HepG2 (cell line): ENCODE results near the gene PAMR1. TPM values are rescaled to one million over a fixed set of nuclear protein-coding genes. Genes with fewer than 3 reads are reported as not detected.

Source experiments
- ATAC-seq: fragments of 200-7000 bp; cut with Tn5 transposase; 3 replicates; pipeline ENCODE4 v1.9.1; 2020; ENCODE audit warnings: mild to moderate bottlenecking, moderate library complexity
- BruUV-seq: library from RNA; stranded (reverse); fragments of 400-500 nt; replicated peaks from 2 replicates; lab custom pipeline; 2021; lab: Mats Ljungman, UMichigan
- CTCF ChIA-PET: fragments of 300-600 bp; formaldehyde crosslinking; extraction: SDS; loops from one replicate; lab custom pipeline; 2021; ENCODE audit warnings: low total read pairs, inconsistent platforms, low intra/inter-chr PET ratio; lab: Yijun Ruan, JAX
- POLR2A ChIA-PET: fragments of 350-600 bp; sonication (Branson Sonifier 250); formaldehyde crosslinking; loops from one replicate; lab custom pipeline; 2020; ENCODE audit warnings: antibody characterized with exemption, inconsistent platforms; lab: Yijun Ruan, JAX
- DNase-seq: peaks from one replicate; pipeline ENCODE4 v3.0.0-alpha.2; 2015; ENCODE audit warnings: low spot score
- FAIRE-seq: peaks from 3 replicates; lab custom pipeline; 2011; peaks lifted over from hg19 to GRCh38; lab: Jason Lieb, UNC
- H2AFZ ChIP-seq: one replicate; pipeline ENCODE4 v1.6.1; 2011; ENCODE audit warnings: low read length, inconsistent platforms
- H3K27ac ChIP-seq: fragments of 300-600 bp; 3 replicates; pipeline ENCODE4 v1.8.0; 2011; ENCODE audit warnings: mixed run types, mild to moderate bottlenecking, mixed read lengths, low read length, inconsistent platforms; ENCODE audit not compliant: insufficient read depth; ENCODE audit errors: extremely low read length
- H3K27me3 ChIP-seq, 2 experiments: fragments of 200-600 bp in 1 of 2; 2 replicates in 1 of 2; 3 replicates in 1 of 2; pipeline versions ENCODE4 v1.6.0 to v1.8.0; 2011; ENCODE audit warnings: low read length in 2 of 2, mild to moderate bottlenecking in 2 of 2, moderate library complexity in 2 of 2, inconsistent platforms in 1 of 2; ENCODE audit not compliant: insufficient read depth in 2 of 2, control insufficient read depth in 1 of 2
- H3K36me3 ChIP-seq, 2 experiments: fragments of 200-600 bp in 1 of 2; replicated peaks in 1 of 2; 2 replicates in 1 of 2; 3 replicates in 1 of 2; pipeline versions ENCODE4 v1.5.1 to v1.8.0; 2011; ENCODE audit warnings: low read length in 2 of 2, inconsistent platforms in 1 of 2; ENCODE audit not compliant: insufficient read depth in 2 of 2, control insufficient read depth in 1 of 2
- H3K4me1 ChIP-seq: 2 replicates; pipeline ENCODE4 v1.5.1; 2012; ENCODE audit warnings: low read length, inconsistent platforms; ENCODE audit not compliant: insufficient read depth
- H3K4me2 ChIP-seq: 2 replicates; pipeline ENCODE4 v1.6.0; 2011; ENCODE audit warnings: low read depth, low read length, inconsistent platforms
- H3K4me3 ChIP-seq, 3 experiments: fragments of 200-600 bp in 1 of 3; sonication (generic), shearing (Covaris generic) in 1 of 3; replicated peaks in 1 of 3; 2 replicates each; pipeline ENCODE4 v1.5.1; 2011 to 2016; ENCODE audit warnings: low read length in 3 of 3, inconsistent platforms in 2 of 3, low read depth in 2 of 3, mild to moderate bottlenecking in 2 of 3, control low read depth in 1 of 3, mixed read lengths in 1 of 3; ENCODE audit not compliant: insufficient read depth in 1 of 3
- H3K79me2 ChIP-seq: one replicate; pipeline ENCODE4 v1.6.1; 2011; ENCODE audit warnings: low read length, inconsistent platforms; ENCODE audit not compliant: insufficient read depth
- H3K9ac ChIP-seq: 2 replicates; pipeline ENCODE4 v1.6.0; 2011; ENCODE audit warnings: mild to moderate bottlenecking, low read depth, low read length, inconsistent platforms; ENCODE audit not compliant: insufficient read depth
- H3K9me3 ChIP-seq: 2 replicates; pipeline ENCODE4 v1.5.1; 2012; ENCODE audit warnings: mild to moderate bottlenecking, low read length
- H4K20me1 ChIP-seq: 2 replicates; pipeline ENCODE4 v1.6.0; 2011; ENCODE audit warnings: inconsistent platforms, mild to moderate bottlenecking, low read length, moderate library complexity; ENCODE audit not compliant: insufficient read depth
- ADNP ChIP-seq: sonication (generic); formaldehyde crosslinking; IDR thresholded peaks from 2 replicates; pipeline ENCODE4 v1.4.0; 2020; ENCODE audit warnings: missing genetic modification reagents
- CC2D1A ChIP-seq: sonication (generic); formaldehyde crosslinking; IDR thresholded peaks from 2 replicates; pipeline ENCODE4 v1.8.1; 2023; ENCODE audit warnings: mild to moderate bottlenecking, missing genetic modification reagents
- FOXM1 ChIP-seq: sonication (generic); formaldehyde crosslinking; IDR thresholded peaks from 2 replicates; pipeline ENCODE4 v1.5.0; 2020; ENCODE audit warnings: missing genetic modification reagents
- SOX13 ChIP-seq, 3 experiments: fragments of 450-650 bp in 1 of 3; sonication (generic) in 1 of 3; formaldehyde crosslinking in 1 of 3; IDR thresholded peaks in 2 of 3; conservative IDR thresholded peaks in 1 of 3; 2 replicates each; pipeline versions ENCODE4 v1.5.0 to v1.6.1; 2016 to 2020; ENCODE audit warnings: antibody characterized with exemption in 1 of 3, mild to moderate bottlenecking in 1 of 3, missing compliant biosample characterization in 1 of 3, missing genetic modification reagents in 1 of 3, moderate library complexity in 1 of 3
- STAG1 ChIP-seq: sonication (generic); formaldehyde crosslinking; IDR thresholded peaks from 2 replicates; pipeline ENCODE4 v1.4.0; 2020; ENCODE audit warnings: missing genetic modification reagents
- TCF7 ChIP-seq: sonication (generic); IDR thresholded peaks from 2 replicates; pipeline ENCODE4 v1.6.1; 2016; ENCODE audit warnings: antibody characterized with exemption, low read depth
- ZC3H4 ChIP-seq: sonication (generic); formaldehyde crosslinking; IDR thresholded peaks from 2 replicates; pipeline ENCODE4 v1.4.0; 2020; ENCODE audit warnings: missing genetic modification reagents, borderline replicate concordance
- ZFY ChIP-seq: sonication (generic); formaldehyde crosslinking; IDR thresholded peaks from 2 replicates; pipeline ENCODE4 v1.4.0; 2020; ENCODE audit warnings: missing genetic modification reagents
- ZNF878 ChIP-seq: sonication (generic); formaldehyde crosslinking; IDR thresholded peaks from 2 replicates; pipeline ENCODE4 v1.8.1; 2023; ENCODE audit warnings: mild to moderate bottlenecking, missing genetic modification reagents, moderate library complexity
- ZNF891 ChIP-seq: sonication (generic); formaldehyde crosslinking; IDR thresholded peaks from 2 replicates; pipeline ENCODE4 v1.5.0; 2020; ENCODE audit warnings: mild to moderate bottlenecking, missing genetic modification reagents
- WGBS: methylation state at CpG from one replicate; pipeline ENCODE4 v1.1.6; 2017; ENCODE audit warnings: low lambda C conversion rate; 5-methylcytosine and 5-hydroxymethylcytosine counted together
- in situ Hi-C: cut with HindIII; loops from 2 replicates; pipeline ENCODE4 v1.10.0; 2017; ENCODE audit warnings: low pct_unique_long_range_greater_than_20kb; ENCODE audit not compliant: extremely low pct_ligation_motif_present
- intact Hi-C: fragments of 100-400 bp; cut with micrococcal nuclease; formaldehyde crosslinking; loops from one replicate; pipeline ENCODE4 v1.10.0; 2022; ENCODE audit not compliant: unreplicated experiment
- polyA plus RNA-seq, 8 experiments: library from polyadenylated mRNA; depleted of rRNA in 3 of 8; stranded (reverse) in 7 of 8; unstranded in 1 of 8; fragments of >200 nt; fragmentation: Illumina TruSeq in 4 of 8; extraction: Trizol in 4 of 8; gene quantifications; 2 replicates each; pipeline versions ENCODE4 v1.2.1 to v1.2.3, GENCODE V29; 2011 to 2016; ENCODE audit warnings: low read depth in 4 of 8, missing spikeins in 1 of 8, mixed read lengths in 1 of 8; ENCODE audit not compliant: insufficient read depth in 1 of 8
- total RNA-seq, 5 experiments: library from RNA; depleted of rRNA; stranded (reverse); fragments of >200 nt; fragmentation: Illumina TruSeq; extraction: Trizol; gene quantifications; 2 replicates each; pipeline ENCODE4 v1.2.3, GENCODE V29; 2016; ENCODE audit warnings: low read depth in 1 of 5
- TF ChIP-seq, protein P1 (sequence below): sonication (generic); formaldehyde crosslinking; IDR thresholded peaks from 2 replicates; pipeline ENCODE4 v1.5.1; 2020; ENCODE audit warnings: mild to moderate bottlenecking, moderate library complexity, missing genetic modification reagents
- TF ChIP-seq, protein P2 (sequence below): sonication (generic); formaldehyde crosslinking; IDR thresholded peaks from 2 replicates; pipeline ENCODE4 v1.9.0; 2022; ENCODE audit warnings: low read depth, missing genetic modification reagents
- TF ChIP-seq, protein P3 (sequence below): sonication (generic); formaldehyde crosslinking; IDR thresholded peaks from 2 replicates; pipeline ENCODE4 v1.5.0; 2020; ENCODE audit warnings: mild to moderate bottlenecking, missing genetic modification reagents, moderate library complexity

PAMR1 gene
- total and polyA plus RNA-seq, 2 of the 13 experiments (the other 11 are each of a cell fraction or from before 2014, with no cell fraction given): not detected

DNA sequence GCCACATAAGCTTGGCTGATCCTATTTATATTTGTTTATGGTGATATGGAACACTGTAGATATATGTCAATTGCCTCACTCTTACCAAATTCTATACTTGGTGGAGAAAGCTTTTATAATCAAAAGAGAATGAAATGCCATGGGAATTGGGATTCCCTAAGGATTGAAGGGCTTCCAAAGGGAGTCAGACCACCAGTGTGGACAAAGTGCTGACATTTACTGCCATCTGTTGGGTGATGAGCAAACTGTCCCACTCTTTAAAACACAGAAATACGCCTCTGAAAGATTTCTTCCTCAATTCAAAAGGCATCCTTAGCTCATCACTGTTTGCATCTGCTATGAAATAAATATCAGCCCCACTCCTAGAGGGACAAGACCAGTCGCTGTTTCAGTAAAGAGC, 113.1 kb downstream of the PAMR1 start:
- intact Hi-C loops: no loop called here

DNA sequence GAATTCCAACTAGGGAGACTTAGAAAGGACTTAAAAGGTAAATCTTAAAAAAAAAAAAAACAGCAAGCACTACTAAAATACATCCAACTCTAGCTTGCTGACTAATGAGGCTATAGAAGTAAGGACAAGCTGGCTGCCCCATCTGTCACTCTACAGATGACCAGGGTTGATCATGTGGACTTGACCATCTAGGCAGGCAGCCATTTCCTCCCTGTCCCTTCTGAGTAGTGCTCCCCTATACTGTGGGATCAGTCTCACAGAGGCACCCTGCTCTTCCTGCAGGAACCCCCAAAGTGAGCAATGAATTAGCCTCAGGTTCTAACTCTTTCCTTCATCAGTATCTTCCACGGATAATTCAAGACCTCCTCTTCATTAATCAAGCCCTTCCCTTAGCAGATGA, 118.4 kb downstream of the PAMR1 start:
- H2AFZ ChIP-seq: no peak overlapping the region
- no peak overlapping the region for H3K4me3 ChIP-seq
- no peaks in the 10 kb centered on the region for H4K20me1 ChIP-seq
- no peak overlapping the region for H3K27ac ChIP-seq
- BruUV-seq: no TSS peak
- no peaks in the 10 kb centered on the region for H3K9me3 ChIP-seq
- 8% methylated on average over 1 of the region's 1 CpG for WGBS
- in situ Hi-C loops: no loop called here
- FAIRE-seq (no peak), ATAC-seq (no peak), DNase-seq (no peak)
- no peak overlapping the region for H3K9ac ChIP-seq
- intact Hi-C loops: loop anchor here (10.0 kb wide), 1 partner anchor 882 kb away; no protein-coding TSS in a partner anchor
- POLR2A ChIA-PET: no interaction called here
- no peaks in the 10 kb centered on the region for H3K27me3 ChIP-seq
- H3K79me2 ChIP-seq: no peaks in the 10 kb centered on the region
- CTCF ChIA-PET: no interaction called here
- H3K4me1 ChIP-seq: peaks cover 35% of the 10 kb centered on the region
- H3K4me2 ChIP-seq: no peak overlapping the region
- H3K36me3 ChIP-seq: no peaks in the 10 kb centered on the region
- TF ChIP-seq ADNP (CRISPR knock-in tag) (no peak), TCF7 (no peak), CC2D1A (no peak), SOX13 (IDR thresholded peaks at IDR 0.05) (no peak), SOX13 (CRISPR knock-in tag; conservative IDR thresholded peaks at IDR 0.05 in 1 of 2, IDR thresholded peaks at IDR 0.05 in 1 of 2) (no peak), ZNF891 (CRISPR knock-in tag) (no peak), FOXM1 (CRISPR knock-in tag) (no peak), ZNF878 (CRISPR knock-in tag) (no peak)
- TF ChIP-seq, protein P1, sequence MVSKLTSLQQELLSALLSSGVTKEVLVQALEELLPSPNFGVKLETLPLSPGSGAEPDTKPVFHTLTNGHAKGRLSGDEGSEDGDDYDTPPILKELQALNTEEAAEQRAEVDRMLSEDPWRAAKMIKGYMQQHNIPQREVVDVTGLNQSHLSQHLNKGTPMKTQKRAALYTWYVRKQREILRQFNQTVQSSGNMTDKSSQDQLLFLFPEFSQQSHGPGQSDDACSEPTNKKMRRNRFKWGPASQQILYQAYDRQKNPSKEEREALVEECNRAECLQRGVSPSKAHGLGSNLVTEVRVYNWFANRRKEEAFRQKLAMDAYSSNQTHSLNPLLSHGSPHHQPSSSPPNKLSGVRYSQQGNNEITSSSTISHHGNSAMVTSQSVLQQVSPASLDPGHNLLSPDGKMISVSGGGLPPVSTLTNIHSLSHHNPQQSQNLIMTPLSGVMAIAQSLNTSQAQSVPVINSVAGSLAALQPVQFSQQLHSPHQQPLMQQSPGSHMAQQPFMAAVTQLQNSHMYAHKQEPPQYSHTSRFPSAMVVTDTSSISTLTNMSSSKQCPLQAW (CRISPR knock-in tag): no peak
- TF ChIP-seq, protein P2, sequence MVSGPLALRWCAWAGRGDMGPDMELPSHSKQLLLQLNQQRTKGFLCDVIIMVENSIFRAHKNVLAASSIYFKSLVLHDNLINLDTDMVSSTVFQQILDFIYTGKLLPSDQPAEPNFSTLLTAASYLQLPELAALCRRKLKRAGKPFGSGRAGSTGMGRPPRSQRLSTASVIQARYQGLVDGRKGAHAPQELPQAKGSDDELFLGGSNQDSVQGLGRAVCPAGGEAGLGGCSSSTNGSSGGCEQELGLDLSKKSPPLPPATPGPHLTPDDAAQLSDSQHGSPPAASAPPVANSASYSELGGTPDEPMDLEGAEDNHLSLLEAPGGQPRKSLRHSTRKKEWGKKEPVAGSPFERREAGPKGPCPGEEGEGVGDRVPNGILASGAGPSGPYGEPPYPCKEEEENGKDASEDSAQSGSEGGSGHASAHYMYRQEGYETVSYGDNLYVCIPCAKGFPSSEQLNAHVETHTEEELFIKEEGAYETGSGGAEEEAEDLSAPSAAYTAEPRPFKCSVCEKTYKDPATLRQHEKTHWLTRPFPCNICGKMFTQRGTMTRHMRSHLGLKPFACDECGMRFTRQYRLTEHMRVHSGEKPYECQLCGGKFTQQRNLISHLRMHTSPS (CRISPR knock-in tag): no peak

More for the DNA sequence above, 113.1 kb downstream of the PAMR1 start:
- H3K79me2 ChIP-seq: no peaks in the 10 kb centered on the region
- H4K20me1 ChIP-seq: no peaks in the 10 kb centered on the region
- in situ Hi-C loops: no loop called here
- no peak overlapping the region for H3K4me2 ChIP-seq
- DNase-seq (no peak), FAIRE-seq (peak; percentile 44), ATAC-seq (peak; percentile 74; the same call in 2 of the 3 replicates)
- no peaks in the 10 kb centered on the region for H3K9me3 ChIP-seq
- no peaks in the 10 kb centered on the region for H3K36me3 ChIP-seq
- no peak overlapping the region for H3K4me3 ChIP-seq
- TF ChIP-seq, protein P3, sequence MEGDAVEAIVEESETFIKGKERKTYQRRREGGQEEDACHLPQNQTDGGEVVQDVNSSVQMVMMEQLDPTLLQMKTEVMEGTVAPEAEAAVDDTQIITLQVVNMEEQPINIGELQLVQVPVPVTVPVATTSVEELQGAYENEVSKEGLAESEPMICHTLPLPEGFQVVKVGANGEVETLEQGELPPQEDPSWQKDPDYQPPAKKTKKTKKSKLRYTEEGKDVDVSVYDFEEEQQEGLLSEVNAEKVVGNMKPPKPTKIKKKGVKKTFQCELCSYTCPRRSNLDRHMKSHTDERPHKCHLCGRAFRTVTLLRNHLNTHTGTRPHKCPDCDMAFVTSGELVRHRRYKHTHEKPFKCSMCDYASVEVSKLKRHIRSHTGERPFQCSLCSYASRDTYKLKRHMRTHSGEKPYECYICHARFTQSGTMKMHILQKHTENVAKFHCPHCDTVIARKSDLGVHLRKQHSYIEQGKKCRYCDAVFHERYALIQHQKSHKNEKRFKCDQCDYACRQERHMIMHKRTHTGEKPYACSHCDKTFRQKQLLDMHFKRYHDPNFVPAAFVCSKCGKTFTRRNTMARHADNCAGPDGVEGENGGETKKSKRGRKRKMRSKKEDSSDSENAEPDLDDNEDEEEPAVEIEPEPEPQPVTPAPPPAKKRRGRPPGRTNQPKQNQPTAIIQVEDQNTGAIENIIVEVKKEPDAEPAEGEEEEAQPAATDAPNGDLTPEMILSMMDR (CRISPR knock-in tag): peak; percentile 59
- no peak for TF ChIP-seq ZC3H4 (CRISPR knock-in tag)
- no peak for TF ChIP-seq ZFY (CRISPR knock-in tag)
- peak; percentile 57 for TF ChIP-seq STAG1 (CRISPR knock-in tag)
- CTCF ChIA-PET: no interaction called here
- H3K4me1 ChIP-seq: peaks cover 6% of the 10 kb centered on the region; the same call in 1 of the 2 replicates
- no peak overlapping the region for H3K27ac ChIP-seq
- WGBS: 15% methylated on average over 2 of the region's 2 CpGs
- no TSS peak for BruUV-seq
- POLR2A ChIA-PET: no interaction called here
- H3K27me3 ChIP-seq: peaks cover 0 to 8% of the 10 kb centered on the region in 2 experiments; a peak in 2 of 5 replicates
- H2AFZ ChIP-seq: no peak overlapping the region
- no peak overlapping the region for H3K9ac ChIP-seq
